IMR-90 (cell line): ENCODE results near the gene CECR2. TPM values are rescaled to one million over a fixed set of nuclear protein-coding genes. Genes with fewer than 3 reads are reported as not detected.

ENCODE experiments used
- ATAC-seq: fragments of 200-7000 bp; cut with Tn5 transposase; 2 replicates; pipeline ENCODE4 v1.9.1; 2020; ENCODE audit warnings: low read depth, mild to moderate bottlenecking, moderate library complexity
- BruUV-seq: library from RNA; stranded (reverse); fragments of 400-500 nt; replicated peaks from 2 replicates; lab custom pipeline; 2021; lab: Mats Ljungman, UMichigan
- CTCF ChIA-PET: fragments of 300-600 bp; formaldehyde crosslinking; extraction: SDS; loops from one replicate; lab custom pipeline; 2021; ENCODE audit warnings: antibody characterized with exemption; lab: Yijun Ruan, JAX
- POLR2A ChIA-PET: fragments of 300-600 bp; sonication (Branson Sonifier 250); formaldehyde crosslinking; loops from one replicate; lab custom pipeline; 2022; ENCODE audit warnings: antibody characterized with exemption; ENCODE audit not compliant: unreplicated experiment; lab: Charles Lee
- DNase-seq: peaks from one replicate; pipeline ENCODE4 v3.0.0; 2013
- H2AFZ ChIP-seq: replicated peaks from 2 replicates; pipeline ENCODE3; 2013; ENCODE audit warnings: low read length, mild to moderate bottlenecking; ENCODE audit not compliant: poor library complexity
- H2AK5ac ChIP-seq: 2 replicates; pipeline ENCODE4 v1.6.1; 2013; ENCODE audit warnings: low read depth, low read length, inconsistent platforms
- H2AK9ac ChIP-seq: replicated peaks from 2 replicates; pipeline ENCODE3; 2013; ENCODE audit warnings: mild to moderate bottlenecking, low read depth, low read length, moderate library complexity; ENCODE audit not compliant: poor library complexity
- H2BK120ac ChIP-seq: 2 replicates; pipeline ENCODE4 v1.6.1; 2013; ENCODE audit warnings: low read depth, low read length, inconsistent platforms
- H2BK15ac ChIP-seq: 3 replicates; pipeline ENCODE4 v1.6.1; 2013; ENCODE audit warnings: low read depth, low read length, inconsistent platforms
- H2BK20ac ChIP-seq: 2 replicates; pipeline ENCODE4 v1.6.1; 2013; ENCODE audit warnings: low read depth, mild to moderate bottlenecking, inconsistent platforms, low read length, moderate library complexity
- H2BK5ac ChIP-seq: 2 replicates; pipeline ENCODE4 v1.6.1; 2013; ENCODE audit warnings: mild to moderate bottlenecking, low read depth, low read length, inconsistent platforms; ENCODE audit not compliant: poor library complexity, severe bottlenecking
- H3K14ac ChIP-seq: replicated peaks from 2 replicates; pipeline ENCODE4 v1.6.1; 2013; ENCODE audit warnings: low read depth, low read length, inconsistent platforms
- H3K18ac ChIP-seq: 2 replicates; pipeline ENCODE4 v1.6.1; 2013; ENCODE audit warnings: low read depth, low read length, control low read depth
- H3K23ac ChIP-seq: 2 replicates; pipeline ENCODE4 v1.6.1; 2013; ENCODE audit warnings: low read depth, low read length, inconsistent platforms
- H3K27ac ChIP-seq: 2 replicates; pipeline ENCODE4 v1.5.1; 2013; ENCODE audit warnings: mild to moderate bottlenecking, control low read depth, low read length; ENCODE audit not compliant: insufficient read depth
- H3K27me3 ChIP-seq: 2 replicates; pipeline ENCODE4 v1.6.1; 2013; ENCODE audit warnings: low read length; ENCODE audit not compliant: control insufficient read depth, insufficient read depth
- H3K36me3 ChIP-seq: 2 replicates; pipeline ENCODE4 v1.6.1; 2013; ENCODE audit warnings: low read length, mixed read lengths; ENCODE audit not compliant: control insufficient read depth, insufficient read depth
- H3K4ac ChIP-seq: 2 replicates; pipeline ENCODE4 v1.6.1; 2013; ENCODE audit warnings: low read depth, low read length, inconsistent platforms
- H3K4me1 ChIP-seq: 2 replicates; pipeline ENCODE4 v1.6.1; 2013; ENCODE audit warnings: low read length, mixed read lengths; ENCODE audit not compliant: control insufficient read depth, insufficient read depth
- H3K4me2 ChIP-seq: 2 replicates; pipeline ENCODE4 v1.6.1; 2013; ENCODE audit warnings: low read depth, mild to moderate bottlenecking, control low read depth, low read length, moderate library complexity
- H3K4me3 ChIP-seq: 2 replicates; pipeline ENCODE4 v1.5.1; 2013; ENCODE audit warnings: low read depth, mild to moderate bottlenecking, control low read depth, low read length, moderate library complexity; ENCODE audit not compliant: insufficient read depth
- H3K56ac ChIP-seq: 2 replicates; pipeline ENCODE4 v1.6.1; 2013; ENCODE audit warnings: low read length, inconsistent platforms; ENCODE audit not compliant: insufficient read depth; ENCODE audit errors: extremely low read depth
- H3K79me1 ChIP-seq, 2 experiments: 2 replicates each; pipeline ENCODE4 v1.6.1; 2013; ENCODE audit warnings: low read length in 2 of 2, inconsistent platforms in 1 of 2, low read depth in 1 of 2
- H3K9ac ChIP-seq: 2 replicates; pipeline ENCODE4 v1.6.1; 2013; ENCODE audit warnings: low read depth, low read length, control low read depth
- H3K9me1 ChIP-seq: 2 replicates; pipeline ENCODE4 v1.6.1; 2013; ENCODE audit warnings: low read length, inconsistent platforms; ENCODE audit not compliant: insufficient read depth
- H3K9me3 ChIP-seq: 2 replicates; pipeline ENCODE4 v1.6.1; 2013; ENCODE audit warnings: low read length; ENCODE audit not compliant: control insufficient read depth, insufficient read depth
- H4K20me1 ChIP-seq: 2 replicates; pipeline ENCODE4 v1.6.1; 2013; ENCODE audit warnings: low read length, inconsistent platforms; ENCODE audit not compliant: insufficient read depth
- H4K5ac ChIP-seq: 2 replicates; pipeline ENCODE4 v1.6.1; 2013; ENCODE audit warnings: mild to moderate bottlenecking, low read depth, low read length, control low read depth
- H4K8ac ChIP-seq, 2 experiments: 2 replicates each; pipeline ENCODE4 v1.6.1; 2013; ENCODE audit warnings: low read depth in 2 of 2, low read length in 2 of 2, control low read depth in 1 of 2, inconsistent platforms in 1 of 2
- H4K91ac ChIP-seq: 2 replicates; pipeline ENCODE4 v1.6.1; 2013; ENCODE audit warnings: low read depth, low read length, inconsistent platforms; ENCODE audit not compliant: insufficient read depth
- WGBS, 2 experiments: methylation state at CpG; one replicate each; pipeline versions ENCODE4 v1.1.5 to v1.1.7; 2013; ENCODE audit warnings: missing lambda C conversion rate in 2 of 2; ENCODE audit not compliant: insufficient read length in 1 of 2; ENCODE audit errors: extremely low coverage in 2 of 2; 5-methylcytosine and 5-hydroxymethylcytosine counted together
- dilution Hi-C: fragments of 300-500 bp; cut with HindIII; formaldehyde crosslinking; loops from one replicate; pipeline ENCODE4 v1.14.3; 2018; ENCODE audit warnings: low sequenced_read_pairs; ENCODE audit not compliant: unreplicated experiment
- in situ Hi-C: fragments of 300-500 bp; cut with MboI; formaldehyde crosslinking; loops from 3 replicates; pipeline ENCODE4 v1.14.3; 2019; ENCODE audit warnings: low sequenced_read_pairs, inconsistent platforms, mixed read lengths
- intact Hi-C: fragments of 100-400 bp; cut with micrococcal nuclease; formaldehyde crosslinking; loops from 2 replicates; pipeline ENCODE4 v1.10.0; 2022
- polyA plus RNA-seq, 3 experiments: library from polyadenylated mRNA; depleted of rRNA; stranded (reverse); fragments of >200 nt; gene quantifications; 2 replicates each; pipeline ENCODE4 v1.2.3, GENCODE V29; 2012; ENCODE audit warnings: low replicate concordance in 1 of 3
- total RNA-seq: library from RNA; depleted of rRNA; stranded (reverse); fragments of >200 nt; gene quantifications from 2 replicates; pipeline ENCODE4 v1.2.3, GENCODE V29; 2012
- TF ChIP-seq, protein P1 (sequence below): conservative IDR thresholded peaks from 2 replicates; pipeline ENCODE4 v1.5.1; 2012; ENCODE audit warnings: mild to moderate bottlenecking, low read depth, low read length, improper control_type of control experiment

CECR2 gene
- total and polyA plus RNA-seq, 2 of the 4 experiments (the other 2 are of a cell fraction): under 0.01 TPM; not detected in 1

DNA sequence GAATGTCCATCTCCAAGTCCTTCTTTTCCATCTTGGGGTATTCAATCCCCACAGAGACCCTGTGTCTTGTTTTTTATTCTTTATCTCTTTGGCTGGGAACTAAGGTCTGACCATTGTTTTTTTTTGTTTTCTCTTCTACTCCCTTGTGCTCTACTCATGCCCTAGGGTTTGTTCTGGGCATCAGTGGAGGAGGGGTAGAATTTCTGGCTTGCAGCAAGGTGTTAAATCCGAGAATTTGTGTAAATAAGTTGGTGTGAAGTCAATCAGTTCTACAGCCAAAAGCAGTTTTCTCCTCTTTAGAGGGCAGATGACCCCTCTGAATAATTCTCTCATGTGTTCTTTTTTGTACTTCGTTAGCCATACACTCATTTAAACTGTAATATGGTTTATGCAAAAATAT, 10.7 kb downstream of the CECR2 start:
- H4K20me1 ChIP-seq: no peaks in the 10 kb centered on the region
- intact Hi-C loops (loop anchor here (10.0 kb wide), 1 partner anchor 55 kb away; no protein-coding TSS in a partner anchor), in situ Hi-C loops (no loop called here), dilution Hi-C loops (no loop called here)
- H3K36me3 ChIP-seq: no peaks in the 10 kb centered on the region
- H3K27me3 ChIP-seq: no peaks in the 10 kb centered on the region
- no peaks in the 10 kb centered on the region for H3K9me1 ChIP-seq
- POLR2A ChIA-PET: no interaction called here
- H3K18ac ChIP-seq: no peak overlapping the region
- H2BK120ac ChIP-seq: no peak overlapping the region
- no peak overlapping the region for H2BK20ac ChIP-seq
- H3K9me3 ChIP-seq: no peaks in the 10 kb centered on the region
- no peak overlapping the region for H2AK5ac ChIP-seq
- no TSS peak for BruUV-seq
- TF ChIP-seq, protein P1, sequence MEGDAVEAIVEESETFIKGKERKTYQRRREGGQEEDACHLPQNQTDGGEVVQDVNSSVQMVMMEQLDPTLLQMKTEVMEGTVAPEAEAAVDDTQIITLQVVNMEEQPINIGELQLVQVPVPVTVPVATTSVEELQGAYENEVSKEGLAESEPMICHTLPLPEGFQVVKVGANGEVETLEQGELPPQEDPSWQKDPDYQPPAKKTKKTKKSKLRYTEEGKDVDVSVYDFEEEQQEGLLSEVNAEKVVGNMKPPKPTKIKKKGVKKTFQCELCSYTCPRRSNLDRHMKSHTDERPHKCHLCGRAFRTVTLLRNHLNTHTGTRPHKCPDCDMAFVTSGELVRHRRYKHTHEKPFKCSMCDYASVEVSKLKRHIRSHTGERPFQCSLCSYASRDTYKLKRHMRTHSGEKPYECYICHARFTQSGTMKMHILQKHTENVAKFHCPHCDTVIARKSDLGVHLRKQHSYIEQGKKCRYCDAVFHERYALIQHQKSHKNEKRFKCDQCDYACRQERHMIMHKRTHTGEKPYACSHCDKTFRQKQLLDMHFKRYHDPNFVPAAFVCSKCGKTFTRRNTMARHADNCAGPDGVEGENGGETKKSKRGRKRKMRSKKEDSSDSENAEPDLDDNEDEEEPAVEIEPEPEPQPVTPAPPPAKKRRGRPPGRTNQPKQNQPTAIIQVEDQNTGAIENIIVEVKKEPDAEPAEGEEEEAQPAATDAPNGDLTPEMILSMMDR: no peak
- ATAC-seq (no peak), DNase-seq (no peak)
- no peak overlapping the region for H2AFZ ChIP-seq
- H3K27ac ChIP-seq: no peak overlapping the region
- no peak overlapping the region for H3K4me2 ChIP-seq
- H2BK15ac ChIP-seq: no peak overlapping the region
- no peak overlapping the region for H3K4me3 ChIP-seq
- H3K14ac ChIP-seq: no peak overlapping the region
- H4K5ac ChIP-seq: no peak overlapping the region
- H3K79me1 ChIP-seq: no peaks in the 10 kb centered on the region
- H4K8ac ChIP-seq: no peak overlapping the region
- CTCF ChIA-PET: no interaction called here
- no peak overlapping the region for H3K56ac ChIP-seq
- H2AK9ac ChIP-seq: no peak overlapping the region
- no peak overlapping the region for H3K4ac ChIP-seq
- H3K9ac ChIP-seq: no peak overlapping the region
- no peak overlapping the region for H4K91ac ChIP-seq
- no peak overlapping the region for H3K23ac ChIP-seq
- H3K4me1 ChIP-seq: no peaks in the 10 kb centered on the region
- no peak overlapping the region for H2BK5ac ChIP-seq
- no CpG with 5 or more reads among the region's 2 CpGs for WGBS, 2 experiments
